ENCODE results near the gene SASH1. TPM values are rescaled to one million over a fixed set of nuclear protein-coding genes. Genes with fewer than 3 reads are reported as not detected.
A peak's percentile ranks its signal among the peaks of the same experiment; 100 is the strongest.

SASH1 gene
- total RNA-seq, 2 donors from 2014 or later = 0.49 to 0.52 TPM

DNA sequence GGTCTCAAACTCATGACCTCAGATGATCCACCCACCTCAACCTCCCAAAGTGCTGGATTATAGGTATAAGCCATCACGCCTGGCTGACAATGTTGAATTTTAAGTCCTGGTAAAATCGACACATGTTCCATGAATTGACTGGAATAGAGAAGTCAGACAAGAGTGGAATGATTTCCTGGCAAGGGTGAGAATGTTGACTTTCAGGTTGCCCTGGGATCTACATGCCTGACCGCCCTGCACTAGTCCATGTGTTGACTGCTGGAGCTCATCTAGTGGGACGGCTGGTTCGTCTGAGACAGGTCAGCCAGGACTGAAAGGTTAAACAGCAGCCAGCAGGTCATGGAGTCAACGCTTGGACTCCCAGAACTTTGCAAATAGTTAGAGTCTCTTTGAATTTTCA is 88.8 kb downstream of the SASH1 start:
- no peak for DNase-seq (ENCODE audit: low spot score in 2 of 2)
- no peak overlapping the region for H3K27ac Mint-ChIP-seq
- H3K9me3 Mint-ChIP-seq = peaks cover 0 to 3% of the 10 kb centered on the region in 2 donors
- ATAC-seq = no peak
- H3K36me3 Mint-ChIP-seq = no peaks in the 10 kb centered on the region

DNA sequence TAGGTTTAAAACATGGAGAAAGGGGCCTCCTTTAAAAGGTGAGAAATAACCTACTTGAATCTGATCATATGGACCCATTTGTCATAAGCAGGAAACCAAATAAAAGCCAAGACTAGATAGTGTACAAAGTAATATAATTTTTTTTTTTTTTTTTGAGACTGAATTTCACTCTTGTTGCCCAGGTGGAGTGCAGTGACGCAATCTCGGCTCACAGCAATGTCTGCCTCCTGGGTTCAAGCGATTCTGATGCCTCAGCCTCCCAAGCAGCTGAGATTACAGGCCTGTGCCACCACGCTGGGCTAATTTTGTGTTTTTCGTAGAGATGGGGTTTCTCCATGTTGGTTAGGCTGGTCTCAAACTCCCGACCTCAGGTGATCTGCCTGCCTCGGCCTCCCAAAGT is 89.2 kb downstream of the SASH1 start:
- DNase-seq (ENCODE audit: low spot score in 2 of 2) (no peak), ATAC-seq (no peak)
- no peak overlapping the region for H3K27ac Mint-ChIP-seq
- peaks cover 0 to 3% of the 10 kb centered on the region in 2 donors for H3K9me3 Mint-ChIP-seq
- no peaks in the 10 kb centered on the region for H3K36me3 Mint-ChIP-seq

DNA sequence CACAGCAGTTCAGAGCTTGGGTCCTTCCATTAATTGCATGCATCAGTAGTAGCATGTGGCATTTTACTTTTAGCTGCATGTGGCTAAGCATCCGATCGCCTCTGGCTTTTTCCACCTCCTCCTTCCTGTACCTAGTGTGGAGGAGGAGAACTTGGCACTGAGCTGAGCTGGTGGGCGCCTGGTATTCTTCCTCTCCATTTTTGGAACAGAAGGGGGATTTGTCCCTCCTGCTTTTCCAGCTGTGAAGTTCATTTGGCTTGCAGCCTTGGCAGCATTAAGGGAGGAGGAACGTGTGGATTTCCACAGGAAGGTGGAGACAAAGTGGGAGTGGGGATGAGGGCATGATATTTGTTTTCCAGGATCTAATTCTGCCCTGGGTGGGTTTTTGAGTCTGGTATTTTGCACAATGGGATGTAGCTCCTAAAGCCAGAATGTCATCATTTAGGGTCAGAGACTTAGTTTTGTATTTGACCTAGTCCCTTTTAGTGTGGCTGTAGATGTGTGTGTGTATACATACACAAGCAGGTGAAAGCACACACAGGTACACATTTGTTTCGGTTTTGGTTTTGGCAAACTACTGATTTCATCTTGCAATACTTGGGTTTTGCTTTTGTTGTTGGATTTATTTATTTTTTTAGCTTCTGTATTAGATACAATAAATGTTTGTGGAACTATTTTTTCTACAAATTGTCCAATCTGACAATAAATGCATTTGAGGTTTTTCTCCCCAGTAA is 90.0 kb downstream of the SASH1 start:
- DNase-seq (ENCODE audit: low spot score in 2 of 2) (no peak), ATAC-seq (no peak)
- no peaks in the 10 kb centered on the region for H3K36me3 Mint-ChIP-seq
- H3K27ac Mint-ChIP-seq = no peak overlapping the region
- peaks cover 0 to 3% of the 10 kb centered on the region in 2 donors for H3K9me3 Mint-ChIP-seq

DNA sequence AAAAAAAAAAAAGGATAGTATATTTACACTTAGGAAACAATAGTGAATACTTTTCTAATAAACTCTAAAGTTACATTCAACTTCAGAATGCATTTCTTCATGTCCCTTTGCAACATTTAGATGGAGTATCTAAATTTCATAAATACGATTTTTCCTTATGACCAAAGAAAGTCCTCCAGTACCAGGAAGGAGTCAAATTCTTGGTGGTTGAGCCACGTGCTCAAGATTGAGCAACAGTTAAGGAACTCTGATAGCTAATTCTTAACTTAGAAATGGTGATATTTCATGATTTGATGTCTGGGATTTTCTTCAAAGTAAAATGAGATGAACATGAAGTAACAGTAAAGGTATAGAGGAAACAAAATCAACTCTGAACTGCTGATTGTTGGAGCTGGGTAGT is 92.7 kb downstream of the SASH1 start:
- no peak overlapping the region for H3K27ac Mint-ChIP-seq
- DNase-seq (ENCODE audit: low spot score in 2 of 2) (no peak), ATAC-seq (no peak)
- H3K9me3 Mint-ChIP-seq = no peaks in the 10 kb centered on the region
- no peaks in the 10 kb centered on the region for H3K36me3 Mint-ChIP-seq

DNA sequence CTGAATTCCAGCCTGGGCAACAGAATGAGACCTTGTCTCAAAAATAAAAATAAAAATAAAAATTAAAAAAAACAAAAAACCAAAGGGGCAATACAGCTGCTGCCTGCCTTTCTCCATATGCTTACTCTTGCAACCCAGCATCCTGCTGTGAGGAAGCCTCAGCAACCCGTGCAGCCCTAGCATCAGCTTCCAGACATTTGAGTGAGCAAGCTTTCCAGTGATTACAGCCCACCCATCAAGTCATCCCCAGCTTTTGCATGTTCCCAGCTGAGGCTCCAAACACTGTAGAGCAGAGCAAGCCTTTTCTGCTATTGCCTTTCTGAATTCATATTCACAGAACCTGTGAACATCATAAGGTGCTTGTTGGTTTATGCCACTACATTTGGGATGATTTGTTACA is 93.8 kb downstream of the SASH1 start:
- Mint-ChIP-seq H3K9me3 (no peaks in the 10 kb centered on the region), H3K36me3 (no peaks in the 10 kb centered on the region), H3K27ac (no peak overlapping the region)
- ATAC-seq (no peak), DNase-seq (ENCODE audit: low spot score in 2 of 2) (no peak)

DNA sequence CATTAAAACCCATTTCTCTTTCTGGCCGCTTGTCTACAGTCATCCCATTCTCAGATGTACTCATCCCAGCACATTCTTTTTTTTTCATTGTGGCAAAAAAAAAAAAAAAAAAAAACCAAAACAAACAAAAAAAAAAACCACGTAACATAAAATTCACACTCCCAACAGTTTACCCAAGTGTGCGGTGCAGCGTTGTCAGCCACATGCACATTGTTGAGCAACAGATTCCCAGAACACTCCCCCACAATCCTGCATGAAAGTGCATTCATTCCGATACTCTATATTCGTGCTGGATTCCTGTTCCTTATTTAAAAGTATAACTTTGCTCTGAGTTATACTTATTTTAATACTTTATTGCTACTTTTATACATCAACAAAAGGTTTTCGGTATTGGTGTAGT is 96.0 kb downstream of the SASH1 start:
- H3K9me3 Mint-ChIP-seq = no peaks in the 10 kb centered on the region
- DNase-seq (ENCODE audit: low spot score in 2 of 2) (no peak), ATAC-seq (no peak)
- no peaks in the 10 kb centered on the region for H3K36me3 Mint-ChIP-seq
- no peak overlapping the region for H3K27ac Mint-ChIP-seq

DNA sequence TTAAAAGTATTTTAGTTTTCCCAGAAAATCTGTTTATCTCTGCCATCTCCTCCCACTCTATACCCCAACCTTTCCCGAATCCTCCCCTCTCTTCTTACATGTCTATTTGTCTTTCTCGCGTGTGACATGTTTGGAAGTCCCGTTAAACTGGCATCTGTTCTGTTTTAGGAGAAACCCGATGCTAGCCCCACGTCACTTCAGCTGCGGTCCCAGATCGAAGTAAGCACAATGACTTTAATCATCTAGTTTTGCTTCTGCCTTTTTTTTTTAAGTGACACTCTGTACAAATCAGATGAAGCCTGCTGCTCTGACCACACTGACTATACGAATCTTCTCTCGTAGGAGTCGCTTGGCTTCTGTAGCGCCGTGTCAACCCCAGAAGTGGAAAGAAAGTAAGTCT is 97.4 kb downstream of the SASH1 start:
- Mint-ChIP-seq H3K9me3 (no peaks in the 10 kb centered on the region), H3K36me3 (no peaks in the 10 kb centered on the region), H3K27ac (no peak overlapping the region)
- DNase-seq (ENCODE audit: low spot score in 2 of 2) (no peak), ATAC-seq (no peak)

DNA sequence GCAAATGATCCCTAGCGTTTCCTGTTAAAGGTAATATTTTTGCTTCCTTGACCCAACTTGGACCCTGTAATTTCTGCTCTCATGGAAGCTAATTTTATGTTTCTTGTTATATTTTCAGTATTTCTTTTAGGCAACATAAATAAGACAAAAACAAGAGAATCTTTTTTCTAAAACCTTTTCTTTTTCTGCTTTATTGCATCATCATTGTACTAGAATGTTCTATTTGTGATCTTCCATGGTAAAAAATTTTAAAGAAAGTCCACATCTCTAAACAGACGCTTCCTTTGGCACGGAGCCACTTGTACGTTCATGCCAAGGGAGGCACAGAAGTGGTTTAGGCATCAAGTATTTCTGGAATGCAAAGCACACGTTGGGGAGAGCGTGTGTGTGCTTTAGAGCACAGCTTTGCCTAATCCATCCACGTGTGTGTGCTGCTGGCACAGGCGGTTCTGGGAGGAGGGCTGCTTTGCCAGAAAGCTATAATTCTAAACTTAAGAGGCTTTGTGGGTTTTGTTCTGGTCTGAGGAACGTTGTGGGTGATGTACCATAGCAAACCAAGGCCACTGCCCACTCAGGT is 98.3 kb downstream of the SASH1 start:
- Mint-ChIP-seq H3K27ac (no peak overlapping the region), H3K36me3 (no peaks in the 10 kb centered on the region), H3K9me3 (no peaks in the 10 kb centered on the region)
- ATAC-seq = no peak
- no peak for DNase-seq (ENCODE audit: low spot score in 2 of 2)

DNA sequence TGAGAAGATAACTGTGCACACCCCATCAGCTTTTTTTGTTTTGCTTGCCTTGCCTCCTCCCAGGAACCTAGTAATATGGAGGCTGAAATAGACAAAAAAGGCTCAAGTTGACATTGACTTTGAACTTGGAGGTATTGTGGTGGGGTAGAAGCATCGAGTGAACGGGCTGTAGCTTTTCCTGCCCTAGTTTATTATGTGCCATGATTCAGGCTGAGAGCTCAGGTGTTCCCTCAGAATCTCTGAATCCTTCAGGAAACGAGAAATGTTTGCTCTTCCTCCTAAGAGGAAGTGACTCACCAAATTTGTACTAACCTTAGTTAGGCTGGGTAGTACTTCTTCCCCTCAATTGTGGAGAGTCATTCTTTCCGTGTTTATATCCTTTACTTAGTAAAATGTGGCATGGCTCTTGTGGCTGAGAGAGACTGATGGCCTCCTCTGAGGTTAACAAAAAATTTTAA is 98.8 kb downstream of the SASH1 start:
- ATAC-seq = peak; percentile 83 to 97
- H3K27ac Mint-ChIP-seq = no peak overlapping the region
- no peaks in the 10 kb centered on the region for H3K9me3 Mint-ChIP-seq
- no peak for DNase-seq (ENCODE audit: low spot score in 2 of 2)
- no peaks in the 10 kb centered on the region for H3K36me3 Mint-ChIP-seq

DNA sequence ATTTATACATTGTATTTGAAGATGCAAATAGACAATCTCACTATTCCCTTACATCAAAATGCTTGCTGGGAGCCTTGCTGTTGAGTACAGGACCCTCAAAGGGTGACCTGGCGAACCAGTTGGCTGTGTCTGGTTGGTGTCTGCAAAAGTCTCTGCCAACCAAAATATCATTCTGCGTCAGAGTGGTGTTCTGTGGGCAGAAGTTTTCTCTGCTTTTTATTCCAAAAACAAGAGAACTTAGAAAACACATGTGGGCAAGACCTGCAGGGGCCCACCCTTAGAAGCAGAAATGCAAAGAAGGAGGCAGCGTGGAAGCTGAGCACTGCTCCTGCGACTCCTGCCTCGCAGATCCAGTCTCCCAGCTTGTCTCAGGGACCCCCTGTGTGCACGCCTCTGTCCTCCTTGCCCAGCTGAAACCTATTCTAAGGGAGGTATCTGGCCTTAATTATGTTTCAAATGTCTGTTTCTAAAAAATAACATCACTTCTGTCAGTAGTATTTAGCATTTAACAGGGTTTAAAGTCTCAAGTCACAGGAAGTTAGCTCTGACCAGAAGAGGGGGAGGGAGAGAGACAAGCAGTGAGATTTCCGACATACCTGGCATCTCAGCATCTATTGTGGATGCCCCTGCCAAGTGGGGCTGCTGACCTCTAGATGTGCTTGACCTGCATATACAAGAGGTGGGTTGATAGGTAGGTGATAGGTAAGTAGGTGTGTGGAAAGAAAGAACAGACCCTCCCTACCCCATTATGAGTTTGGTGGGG is 101.3 kb downstream of the SASH1 start:
- no peaks in the 10 kb centered on the region for H3K36me3 Mint-ChIP-seq
- no peaks in the 10 kb centered on the region for H3K9me3 Mint-ChIP-seq
- DNase-seq (ENCODE audit: low spot score in 2 of 2) (no peak), ATAC-seq (no peak)
- no peak overlapping the region for H3K27ac Mint-ChIP-seq

DNA sequence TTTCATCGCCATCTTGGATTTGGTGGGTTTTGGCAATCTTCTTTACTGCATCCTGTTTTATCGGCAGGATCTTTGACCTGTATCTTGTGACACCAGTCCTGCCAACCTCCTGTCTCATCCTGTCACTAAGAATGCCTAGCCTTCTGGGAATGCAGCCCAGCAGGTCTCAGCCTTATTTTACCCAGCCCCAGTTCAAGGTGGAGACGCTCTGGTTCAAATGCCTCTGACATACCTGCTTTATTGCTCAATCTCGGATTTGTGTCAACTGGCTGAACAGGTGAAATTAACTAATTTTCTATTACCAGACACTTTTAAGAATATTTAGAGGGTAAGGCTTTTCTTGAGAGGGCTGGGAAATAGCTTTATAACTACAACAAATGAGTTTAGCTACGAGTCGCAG is 102.5 kb downstream of the SASH1 start:
- ATAC-seq (no peak), DNase-seq (ENCODE audit: low spot score in 2 of 2) (no peak)
- H3K36me3 Mint-ChIP-seq = no peaks in the 10 kb centered on the region
- H3K9me3 Mint-ChIP-seq = no peaks in the 10 kb centered on the region
- H3K27ac Mint-ChIP-seq = no peak overlapping the region

DNA sequence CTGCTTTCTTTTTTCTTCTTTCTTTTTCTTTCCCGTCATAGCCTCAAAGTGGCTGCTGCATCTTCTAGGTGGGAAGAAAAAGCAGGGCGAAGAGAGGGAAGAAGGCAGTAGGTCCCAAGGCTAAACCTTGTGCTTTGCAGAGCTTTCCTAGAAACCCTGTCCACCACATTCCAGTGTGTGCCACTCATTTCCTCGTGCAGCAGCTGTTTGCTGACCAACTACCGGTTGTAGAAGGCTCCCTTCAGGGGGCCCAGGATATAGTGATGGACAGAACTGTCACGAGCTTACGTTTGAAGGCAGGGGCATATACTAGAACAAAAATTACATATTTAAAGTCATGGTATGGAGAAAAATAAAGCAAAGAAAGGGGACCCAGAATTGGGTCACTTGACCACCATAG is 103.0 kb downstream of the SASH1 start:
- H3K36me3 Mint-ChIP-seq = no peaks in the 10 kb centered on the region
- ATAC-seq = no peak
- H3K27ac Mint-ChIP-seq = no peak overlapping the region

DNA sequence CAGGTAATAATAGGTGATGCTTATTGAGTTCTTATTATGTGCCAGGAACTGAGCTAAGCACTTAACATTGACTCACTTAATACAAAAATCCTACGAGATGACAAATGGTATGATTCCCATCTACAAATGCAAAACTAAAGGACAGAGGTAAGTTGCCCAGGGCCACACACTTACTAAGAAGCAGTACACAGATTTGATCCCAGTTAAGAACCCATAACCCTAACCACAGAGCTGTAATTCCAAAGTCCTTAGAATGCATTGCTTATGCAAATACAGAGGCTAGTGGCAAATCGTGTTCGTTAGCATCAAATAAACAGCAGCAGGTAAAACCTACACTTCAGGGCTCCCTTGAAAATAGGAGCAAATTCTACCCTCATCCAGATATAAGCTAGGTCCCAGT is 104.0 kb downstream of the SASH1 start:
- DNase-seq (ENCODE audit: low spot score in 2 of 2) (no peak), ATAC-seq (no peak)
- Mint-ChIP-seq H3K27ac (no peak overlapping the region), H3K36me3 (no peaks in the 10 kb centered on the region), H3K9me3 (no peaks in the 10 kb centered on the region)

More for the DNA sequence above, 103.0 kb downstream of the SASH1 start:
- H3K9me3 Mint-ChIP-seq = no peaks in the 10 kb centered on the region
- no peak for DNase-seq (ENCODE audit: low spot score in 2 of 2)

DNA sequence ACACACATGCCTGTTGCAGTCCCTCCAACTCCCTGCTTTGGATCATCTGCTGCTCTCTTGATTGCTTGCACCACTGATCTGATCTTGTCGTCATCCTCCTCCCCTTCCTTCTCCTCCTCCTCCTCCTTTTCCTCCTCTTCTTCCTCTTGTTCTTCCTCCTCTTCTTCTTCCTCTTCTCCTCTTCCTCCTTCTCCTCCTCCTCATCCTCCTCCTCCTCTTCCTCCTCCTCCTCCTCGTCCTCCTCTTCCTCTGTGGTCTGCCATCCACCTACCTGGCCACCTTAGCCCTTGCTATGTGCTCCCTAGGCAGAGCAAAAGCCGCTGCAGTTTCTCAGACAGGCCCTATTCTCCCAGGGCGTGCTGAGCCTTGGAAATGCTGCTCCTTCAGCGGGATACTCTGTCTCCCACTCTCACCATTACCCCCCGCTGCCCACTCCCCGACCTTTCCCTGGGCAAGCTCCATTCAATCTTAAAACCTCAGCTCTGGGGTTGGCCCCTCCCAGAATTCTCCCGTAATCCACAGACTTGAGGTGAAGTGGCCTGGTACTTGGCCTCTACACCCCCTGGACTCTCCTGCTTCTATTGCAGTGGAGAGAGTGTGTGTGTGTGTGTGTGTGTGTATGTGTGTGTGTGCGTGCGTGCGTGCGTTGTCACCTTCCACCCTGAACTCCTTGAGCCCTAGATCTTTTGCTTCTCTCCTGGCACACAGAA is 105.0 kb downstream of the SASH1 start:
- DNase-seq (ENCODE audit: low spot score in 2 of 2) = no peak
- Mint-ChIP-seq H3K9me3 (no peaks in the 10 kb centered on the region), H3K36me3 (no peaks in the 10 kb centered on the region), H3K27ac (no peak overlapping the region)
- no peak for ATAC-seq

DNA sequence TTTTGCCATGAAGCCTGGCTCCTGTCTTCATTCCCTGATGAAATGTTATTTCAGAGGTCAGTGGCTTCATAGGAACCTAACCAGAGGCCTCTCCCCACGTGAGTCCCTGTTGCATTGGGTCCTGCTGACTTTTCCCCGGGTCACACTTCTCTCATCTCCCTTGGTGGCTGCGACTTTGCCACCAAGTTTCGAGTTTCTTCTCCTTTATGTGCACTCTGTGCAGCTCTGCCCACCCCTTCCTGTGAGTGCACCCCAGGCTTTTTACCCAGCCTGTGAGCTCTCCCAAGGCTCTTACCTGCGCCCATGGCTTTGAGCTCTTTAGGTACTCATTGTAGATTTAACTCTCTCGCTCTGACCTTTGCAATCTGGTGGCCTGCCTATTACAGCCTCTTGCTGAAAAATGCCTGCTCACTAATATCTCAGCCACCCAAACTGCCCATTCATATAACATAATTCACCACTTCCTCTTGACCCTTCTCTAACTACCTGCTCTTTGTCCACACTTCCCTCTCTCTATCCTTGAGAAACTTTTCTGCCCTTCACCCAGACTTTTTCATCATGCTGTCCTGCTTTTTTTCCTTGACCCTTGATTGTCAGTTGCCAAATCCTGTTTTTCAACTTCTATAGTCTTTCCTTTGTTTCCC is 105.9 kb downstream of the SASH1 start:
- ATAC-seq = peak; percentile 43 to 71
- no peaks in the 10 kb centered on the region for H3K9me3 Mint-ChIP-seq
- H3K27ac Mint-ChIP-seq = no peak overlapping the region
- DNase-seq (ENCODE audit: low spot score in 2 of 2) = no peak
- no peaks in the 10 kb centered on the region for H3K36me3 Mint-ChIP-seq

DNA sequence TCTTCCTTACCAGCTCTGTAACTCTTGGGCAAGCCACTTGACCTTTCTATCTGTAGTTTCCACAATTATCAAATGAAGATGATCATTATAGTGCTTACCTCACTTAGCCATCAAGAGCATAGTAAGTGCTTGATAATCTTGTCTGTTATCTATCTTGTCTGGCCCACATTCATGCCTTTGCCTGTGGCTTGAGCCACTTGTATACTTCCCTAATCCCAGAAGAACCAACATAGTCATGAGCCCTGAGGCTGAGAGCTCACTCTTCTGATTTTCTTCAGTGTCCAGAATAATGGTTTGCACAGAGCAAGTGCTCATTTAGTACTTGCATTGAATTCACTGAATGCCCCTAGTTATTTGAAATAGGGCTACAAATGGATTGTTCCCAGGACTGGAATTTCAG is 108.2 kb downstream of the SASH1 start:
- no peak overlapping the region for H3K27ac Mint-ChIP-seq
- DNase-seq (ENCODE audit: low spot score in 2 of 2) = no peak
- ATAC-seq = no peak
- no peaks in the 10 kb centered on the region for H3K9me3 Mint-ChIP-seq
- no peaks in the 10 kb centered on the region for H3K36me3 Mint-ChIP-seq

DNA sequence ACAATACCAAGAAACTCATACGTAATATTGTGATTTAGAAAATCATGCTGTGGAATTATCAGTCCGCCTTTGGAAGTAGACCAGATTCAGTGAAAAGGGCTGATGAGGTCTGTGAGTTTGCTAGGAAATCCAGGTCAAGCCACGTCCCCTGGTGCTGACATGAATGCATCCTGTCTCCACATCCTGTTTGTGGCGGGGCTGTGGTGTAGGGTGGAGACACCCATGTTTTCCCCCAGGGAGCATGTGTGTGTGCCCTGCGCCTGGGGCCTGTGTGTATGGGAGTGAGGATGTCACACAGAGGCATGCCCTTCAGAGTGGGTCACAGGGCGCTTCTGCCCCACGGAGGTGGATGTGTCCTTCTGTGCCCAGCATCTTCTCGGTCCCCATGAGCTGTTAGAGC is 109.1 kb downstream of the SASH1 start:
- Mint-ChIP-seq H3K27ac (no peak overlapping the region), H3K9me3 (no peaks in the 10 kb centered on the region), H3K36me3 (no peaks in the 10 kb centered on the region)
- DNase-seq (ENCODE audit: low spot score in 2 of 2) (peak in 1 of 2 donors; percentile 17), ATAC-seq (peak; percentile 45 to 77)
